Hepatocyte (in vitro differentiated cells): ENCODE results near the gene XRCC6.

Experiments
- EZH2 ChIP-seq: fragments of 200-600 bp; sonication (generic); IDR thresholded peaks from 2 replicates; pipeline ENCODE4 v1.6.1; 2016; ENCODE audit warnings: antibody characterized with exemption, mild to moderate bottlenecking, borderline replicate concordance
- EZH2phosphoT487 ChIP-seq: fragments of 200-600 bp; sonication (generic); IDR thresholded peaks from one replicate; pipeline ENCODE4 v1.6.1; 2018; ENCODE audit warnings: antibody characterized with exemption, mild to moderate bottlenecking, low read depth, moderate library complexity; ENCODE audit not compliant: unreplicated experiment, severe bottlenecking
- TF ChIP-seq, protein P1 (sequence below): fragments of 200-600 bp; sonication (generic); IDR thresholded peaks from 2 replicates; pipeline ENCODE4 v1.5.1; 2016; ENCODE audit warnings: antibody characterized with exemption, mild to moderate bottlenecking; ENCODE audit not compliant: poor library complexity

DNA sequence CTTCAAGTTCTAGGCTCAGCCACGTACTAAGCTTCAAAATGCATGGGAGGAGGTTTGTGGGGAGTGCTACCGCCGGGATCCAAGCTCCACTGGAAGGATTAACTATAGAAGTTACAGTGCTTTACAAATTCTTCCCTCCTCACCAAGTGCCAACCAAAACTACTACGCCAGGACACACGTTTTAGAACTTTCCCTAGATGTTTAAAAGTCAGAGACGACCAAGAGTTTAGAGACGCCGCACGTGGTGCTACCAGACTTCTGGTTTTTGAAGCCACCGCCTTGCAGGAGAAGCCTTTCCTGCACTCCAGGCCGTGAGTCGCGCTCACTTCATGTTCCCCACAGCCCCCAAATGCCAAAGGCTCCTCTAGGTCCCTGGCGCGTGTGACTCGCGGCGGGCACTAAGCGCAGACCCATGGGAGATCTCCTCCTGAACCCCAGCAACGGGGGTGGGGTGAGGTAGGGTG lies 66.8 kb downstream of the XRCC6 start:
- TF ChIP-seq EZH2phosphoT487 = no peak
- TF ChIP-seq, protein P1, sequence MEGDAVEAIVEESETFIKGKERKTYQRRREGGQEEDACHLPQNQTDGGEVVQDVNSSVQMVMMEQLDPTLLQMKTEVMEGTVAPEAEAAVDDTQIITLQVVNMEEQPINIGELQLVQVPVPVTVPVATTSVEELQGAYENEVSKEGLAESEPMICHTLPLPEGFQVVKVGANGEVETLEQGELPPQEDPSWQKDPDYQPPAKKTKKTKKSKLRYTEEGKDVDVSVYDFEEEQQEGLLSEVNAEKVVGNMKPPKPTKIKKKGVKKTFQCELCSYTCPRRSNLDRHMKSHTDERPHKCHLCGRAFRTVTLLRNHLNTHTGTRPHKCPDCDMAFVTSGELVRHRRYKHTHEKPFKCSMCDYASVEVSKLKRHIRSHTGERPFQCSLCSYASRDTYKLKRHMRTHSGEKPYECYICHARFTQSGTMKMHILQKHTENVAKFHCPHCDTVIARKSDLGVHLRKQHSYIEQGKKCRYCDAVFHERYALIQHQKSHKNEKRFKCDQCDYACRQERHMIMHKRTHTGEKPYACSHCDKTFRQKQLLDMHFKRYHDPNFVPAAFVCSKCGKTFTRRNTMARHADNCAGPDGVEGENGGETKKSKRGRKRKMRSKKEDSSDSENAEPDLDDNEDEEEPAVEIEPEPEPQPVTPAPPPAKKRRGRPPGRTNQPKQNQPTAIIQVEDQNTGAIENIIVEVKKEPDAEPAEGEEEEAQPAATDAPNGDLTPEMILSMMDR = no peak
- no peak for TF ChIP-seq EZH2
